GM06990 (cell line): ENCODE results near the gene ACOX1.

ENCODE experiments used
- DNase-seq: peaks from one replicate; pipeline ENCODE4 v3.0.0-alpha.2; 2011; ENCODE audit not compliant: insufficient read length; ENCODE audit errors: extremely low read depth
- H3K27me3 ChIP-seq: replicated peaks from 2 replicates; pipeline ENCODE4 v1.6.0; 2011; ENCODE audit warnings: low read length; ENCODE audit not compliant: control insufficient read depth, insufficient read depth
- H3K36me3 ChIP-seq: 2 replicates; pipeline ENCODE4 v1.5.1; 2011; ENCODE audit warnings: low read length; ENCODE audit not compliant: control insufficient read depth, insufficient read depth
- H3K4me3 ChIP-seq: replicated peaks from 2 replicates; pipeline ENCODE4 v1.5.1; 2011; ENCODE audit warnings: low read depth, mild to moderate bottlenecking, control low read depth, low read length
- TF ChIP-seq, protein P1 (sequence below): IDR thresholded peaks from 2 replicates; pipeline ENCODE4 v1.5.1; 2011; ENCODE audit warnings: low read length, control low read depth, mild to moderate bottlenecking, inconsistent platforms; ENCODE audit not compliant: insufficient read depth, poor library complexity, severe bottlenecking

ACOX1 gene

DNA sequence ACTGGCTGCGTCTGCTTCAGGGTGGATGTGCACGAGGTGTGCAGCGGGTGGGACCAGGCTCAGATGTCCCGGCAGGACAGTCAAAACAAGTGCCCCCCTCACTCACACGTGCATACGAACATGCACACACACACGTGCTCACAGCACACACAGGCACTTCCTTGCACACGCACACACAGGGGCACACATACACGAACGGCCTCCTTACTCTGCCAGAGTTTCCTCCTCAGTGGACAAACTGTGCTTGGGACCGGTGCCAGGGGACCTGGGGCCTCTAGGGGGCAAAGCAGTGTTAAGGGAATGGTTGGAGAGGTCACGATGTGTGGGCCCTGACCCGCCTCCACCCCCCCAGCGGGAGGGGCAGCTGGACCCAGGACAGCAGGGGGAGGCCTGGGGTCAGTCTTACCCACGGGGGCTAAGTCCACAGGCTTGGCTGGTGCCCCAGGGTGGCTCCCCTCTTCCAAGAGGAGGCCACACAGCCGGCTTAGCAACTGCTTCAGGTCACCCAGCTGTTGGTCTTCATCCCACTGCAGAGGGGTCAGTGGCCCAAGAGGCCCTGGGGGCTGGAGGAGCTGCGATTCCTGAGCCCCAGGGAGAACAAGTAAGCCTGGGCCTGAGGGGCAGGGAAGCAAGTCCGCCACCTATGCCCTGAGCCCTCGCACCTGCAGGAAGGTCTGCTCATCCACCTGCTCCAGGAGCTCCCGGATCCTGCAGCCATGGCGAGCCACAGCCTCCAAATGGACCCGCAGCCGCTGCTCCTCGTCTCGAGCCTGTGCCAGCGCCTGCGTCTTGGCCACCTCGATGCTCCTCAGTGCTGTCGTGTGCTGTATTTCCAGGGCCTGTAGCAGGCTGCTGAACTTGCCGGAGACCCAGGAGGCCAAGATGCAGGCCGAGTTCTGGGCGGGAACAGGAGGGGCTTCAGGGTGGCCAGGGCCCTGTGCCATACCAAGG, 87.1 kb downstream of the ACOX1 start:
- no peak overlapping the region for H3K4me3 ChIP-seq
- DNase-seq: no peak
- no peaks in the 10 kb centered on the region for H3K27me3 ChIP-seq
- peaks cover 11% of the 10 kb centered on the region for H3K36me3 ChIP-seq
- TF ChIP-seq, protein P1, sequence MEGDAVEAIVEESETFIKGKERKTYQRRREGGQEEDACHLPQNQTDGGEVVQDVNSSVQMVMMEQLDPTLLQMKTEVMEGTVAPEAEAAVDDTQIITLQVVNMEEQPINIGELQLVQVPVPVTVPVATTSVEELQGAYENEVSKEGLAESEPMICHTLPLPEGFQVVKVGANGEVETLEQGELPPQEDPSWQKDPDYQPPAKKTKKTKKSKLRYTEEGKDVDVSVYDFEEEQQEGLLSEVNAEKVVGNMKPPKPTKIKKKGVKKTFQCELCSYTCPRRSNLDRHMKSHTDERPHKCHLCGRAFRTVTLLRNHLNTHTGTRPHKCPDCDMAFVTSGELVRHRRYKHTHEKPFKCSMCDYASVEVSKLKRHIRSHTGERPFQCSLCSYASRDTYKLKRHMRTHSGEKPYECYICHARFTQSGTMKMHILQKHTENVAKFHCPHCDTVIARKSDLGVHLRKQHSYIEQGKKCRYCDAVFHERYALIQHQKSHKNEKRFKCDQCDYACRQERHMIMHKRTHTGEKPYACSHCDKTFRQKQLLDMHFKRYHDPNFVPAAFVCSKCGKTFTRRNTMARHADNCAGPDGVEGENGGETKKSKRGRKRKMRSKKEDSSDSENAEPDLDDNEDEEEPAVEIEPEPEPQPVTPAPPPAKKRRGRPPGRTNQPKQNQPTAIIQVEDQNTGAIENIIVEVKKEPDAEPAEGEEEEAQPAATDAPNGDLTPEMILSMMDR: no peak
